Panc1 (cell line): ENCODE results near the gene PSMB10.

Experiments
- POLR2AphosphoS5 ChIP-seq: IDR thresholded peaks from 2 replicates; pipeline ENCODE4 v1.6.1; 2012; ENCODE audit warnings: mild to moderate bottlenecking, low read depth, low read length, moderate library complexity
- SIN3A ChIP-seq: IDR thresholded peaks from 2 replicates; pipeline ENCODE4 v1.6.1; 2012; ENCODE audit warnings: low read depth, mild to moderate bottlenecking, low read length, moderate library complexity, borderline replicate concordance; ENCODE audit not compliant: insufficient read depth
- TCF7L2 ChIP-seq: IDR thresholded peaks from 2 replicates; pipeline ENCODE4 v1.6.1; 2011; ENCODE audit warnings: mild to moderate bottlenecking, low read depth, low read length, inconsistent platforms
- TF ChIP-seq, protein P1 (sequence below): fragments of 450-650 bp; IDR thresholded peaks from 2 replicates; pipeline ENCODE4 v1.5.1; 2017; ENCODE audit warnings: mild to moderate bottlenecking
- TF ChIP-seq, protein P2 (sequence below), 2 experiments: IDR thresholded peaks; 2 replicates each; pipeline ENCODE4 v1.6.1; 2011 to 2012; ENCODE audit warnings: low read depth in 2 of 2, control low read depth in 1 of 2, low read length in 1 of 2, mild to moderate bottlenecking in 1 of 2, moderate library complexity in 1 of 2; ENCODE audit not compliant: insufficient read depth in 1 of 2

DNA sequence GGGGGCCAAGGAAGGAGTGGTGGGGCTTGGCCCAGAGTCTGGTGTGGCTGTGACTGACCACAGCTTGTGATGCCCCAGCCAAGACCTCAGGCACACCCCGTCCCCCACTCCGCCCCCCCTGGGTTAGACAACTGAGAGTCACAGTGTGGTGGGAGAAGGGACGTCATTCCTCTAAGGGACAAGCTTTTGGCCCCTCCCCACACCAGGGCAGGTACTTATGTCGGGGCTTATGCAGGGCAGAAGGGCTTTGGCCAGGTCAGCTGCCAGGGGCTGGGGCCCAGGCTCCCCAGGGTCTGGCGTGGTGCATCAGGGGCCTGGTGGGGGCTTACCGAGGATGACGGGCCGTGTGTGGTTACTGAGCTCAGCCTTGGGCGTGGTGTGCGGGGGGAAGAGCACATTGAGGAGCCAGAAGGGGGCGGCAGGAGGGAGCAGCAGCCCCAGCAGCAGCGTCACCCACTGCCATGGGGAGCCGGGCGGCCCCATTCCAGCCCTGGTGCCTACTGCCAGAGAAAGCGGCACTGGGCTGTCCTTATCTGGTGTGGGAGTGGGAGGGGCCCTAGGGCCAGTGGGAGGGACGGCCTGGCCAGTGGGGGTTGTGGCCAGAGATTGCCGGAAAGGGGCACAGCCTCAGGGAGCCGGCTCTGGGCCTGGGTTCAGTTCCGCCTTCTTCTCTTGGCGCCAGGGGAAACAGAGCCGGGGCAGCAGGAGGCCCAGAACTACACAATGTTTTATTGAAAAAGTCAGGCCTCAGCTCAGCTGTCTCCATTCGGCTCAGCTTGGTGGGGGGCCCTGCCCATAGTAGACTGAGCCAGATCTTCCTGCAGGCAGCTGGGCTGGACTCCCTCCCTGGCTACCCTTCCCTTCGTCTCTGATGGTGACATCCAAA lies 7.2 kb upstream of the PSMB10 start, which contains the start of gene LCAT:
- TF ChIP-seq, protein P1, sequence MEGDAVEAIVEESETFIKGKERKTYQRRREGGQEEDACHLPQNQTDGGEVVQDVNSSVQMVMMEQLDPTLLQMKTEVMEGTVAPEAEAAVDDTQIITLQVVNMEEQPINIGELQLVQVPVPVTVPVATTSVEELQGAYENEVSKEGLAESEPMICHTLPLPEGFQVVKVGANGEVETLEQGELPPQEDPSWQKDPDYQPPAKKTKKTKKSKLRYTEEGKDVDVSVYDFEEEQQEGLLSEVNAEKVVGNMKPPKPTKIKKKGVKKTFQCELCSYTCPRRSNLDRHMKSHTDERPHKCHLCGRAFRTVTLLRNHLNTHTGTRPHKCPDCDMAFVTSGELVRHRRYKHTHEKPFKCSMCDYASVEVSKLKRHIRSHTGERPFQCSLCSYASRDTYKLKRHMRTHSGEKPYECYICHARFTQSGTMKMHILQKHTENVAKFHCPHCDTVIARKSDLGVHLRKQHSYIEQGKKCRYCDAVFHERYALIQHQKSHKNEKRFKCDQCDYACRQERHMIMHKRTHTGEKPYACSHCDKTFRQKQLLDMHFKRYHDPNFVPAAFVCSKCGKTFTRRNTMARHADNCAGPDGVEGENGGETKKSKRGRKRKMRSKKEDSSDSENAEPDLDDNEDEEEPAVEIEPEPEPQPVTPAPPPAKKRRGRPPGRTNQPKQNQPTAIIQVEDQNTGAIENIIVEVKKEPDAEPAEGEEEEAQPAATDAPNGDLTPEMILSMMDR, result no peak
- 0 out of 2 replicates have a peak, but pooled peaks have one; percentile 30 for TF ChIP-seq SIN3A
- TF ChIP-seq POLR2AphosphoS5, result peak; percentile 42
- TF ChIP-seq, protein P2, sequence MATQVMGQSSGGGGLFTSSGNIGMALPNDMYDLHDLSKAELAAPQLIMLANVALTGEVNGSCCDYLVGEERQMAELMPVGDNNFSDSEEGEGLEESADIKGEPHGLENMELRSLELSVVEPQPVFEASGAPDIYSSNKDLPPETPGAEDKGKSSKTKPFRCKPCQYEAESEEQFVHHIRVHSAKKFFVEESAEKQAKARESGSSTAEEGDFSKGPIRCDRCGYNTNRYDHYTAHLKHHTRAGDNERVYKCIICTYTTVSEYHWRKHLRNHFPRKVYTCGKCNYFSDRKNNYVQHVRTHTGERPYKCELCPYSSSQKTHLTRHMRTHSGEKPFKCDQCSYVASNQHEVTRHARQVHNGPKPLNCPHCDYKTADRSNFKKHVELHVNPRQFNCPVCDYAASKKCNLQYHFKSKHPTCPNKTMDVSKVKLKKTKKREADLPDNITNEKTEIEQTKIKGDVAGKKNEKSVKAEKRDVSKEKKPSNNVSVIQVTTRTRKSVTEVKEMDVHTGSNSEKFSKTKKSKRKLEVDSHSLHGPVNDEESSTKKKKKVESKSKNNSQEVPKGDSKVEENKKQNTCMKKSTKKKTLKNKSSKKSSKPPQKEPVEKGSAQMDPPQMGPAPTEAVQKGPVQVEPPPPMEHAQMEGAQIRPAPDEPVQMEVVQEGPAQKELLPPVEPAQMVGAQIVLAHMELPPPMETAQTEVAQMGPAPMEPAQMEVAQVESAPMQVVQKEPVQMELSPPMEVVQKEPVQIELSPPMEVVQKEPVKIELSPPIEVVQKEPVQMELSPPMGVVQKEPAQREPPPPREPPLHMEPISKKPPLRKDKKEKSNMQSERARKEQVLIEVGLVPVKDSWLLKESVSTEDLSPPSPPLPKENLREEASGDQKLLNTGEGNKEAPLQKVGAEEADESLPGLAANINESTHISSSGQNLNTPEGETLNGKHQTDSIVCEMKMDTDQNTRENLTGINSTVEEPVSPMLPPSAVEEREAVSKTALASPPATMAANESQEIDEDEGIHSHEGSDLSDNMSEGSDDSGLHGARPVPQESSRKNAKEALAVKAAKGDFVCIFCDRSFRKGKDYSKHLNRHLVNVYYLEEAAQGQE (IDR thresholded peaks at IDR 0.05; ENCODE audit: insufficient read depth in 1 of 2, low read depth in 2 of 2, low read length in 1 of 2), result no peak
- no peak for TF ChIP-seq TCF7L2
